ENCODE results near the gene LCE6A. TPM values are rescaled to one million over a fixed set of nuclear protein-coding genes. Genes with fewer than 3 reads are reported as not detected.

Gene LCE6A
- total RNA-seq, 1 donor from 2014 or later = not detected

- H3K4me2 ChIP-seq (ENCODE audit: low read length) = no peak overlapping the region
- no peak overlapping the region for H3K27ac Mint-ChIP-seq (ENCODE audit: unreplicated experiment)
- H3K27me3 ChIP-seq (ENCODE audit: insufficient read depth, low read length) = no peaks in the 10 kb centered on the region
- H3K27ac ChIP-seq (ENCODE audit: low read depth, low read length) = no peak overlapping the region
- no peak overlapping the region for H2AFZ ChIP-seq (ENCODE audit: low read depth, low read length)
- H3K27me3 Mint-ChIP-seq (ENCODE audit: low read depth, unreplicated experiment) = peaks cover 14% of the 10 kb centered on the region
- H3K9me3 Mint-ChIP-seq (ENCODE audit: unreplicated experiment) = no peaks in the 10 kb centered on the region
- no peaks in the 10 kb centered on the region for H3K4me1 ChIP-seq (ENCODE audit: insufficient read depth, low read length)
- no peak for FAIRE-seq
- H4K20me1 ChIP-seq (ENCODE audit: insufficient read depth, low read length) = no peaks in the 10 kb centered on the region
- H3K79me2 ChIP-seq (ENCODE audit: insufficient read depth, low read length) = no peaks in the 10 kb centered on the region
- H3K9me3 ChIP-seq (ENCODE audit: insufficient read depth, low read depth, low read length) = peaks cover 3% of the 10 kb centered on the region
- no peak overlapping the region for H3K4me3 Mint-ChIP-seq (ENCODE audit: unreplicated experiment)
- no peak overlapping the region for H3K4me3 ChIP-seq (ENCODE audit: insufficient read depth, low read depth, low read length)
- TF ChIP-seq EZH2 (IDR thresholded peaks at IDR 0.05; ENCODE audit: insufficient read depth, low read length) (no peak), CTCF (IDR thresholded peaks at IDR 0.05; ENCODE audit: insufficient read depth, low read depth, low read length) (no peak)
- H3K36me3 Mint-ChIP-seq (ENCODE audit: low read depth, unreplicated experiment) = no peaks in the 10 kb centered on the region
- no peaks in the 10 kb centered on the region for H3K36me3 ChIP-seq (ENCODE audit: insufficient read depth, low read length)
- no peak for DNase-seq (ENCODE audit: low read depth)
- no peak overlapping the region for H3K9ac ChIP-seq (ENCODE audit: low read length)
- no peaks in the 10 kb centered on the region for H3K4me1 Mint-ChIP-seq (ENCODE audit: low read depth, unreplicated experiment)
Observed at GRCh38 chr1:152860129-152860528, 17.5 kb downstream of the LCE6A start.

GRCh38 chr1:152861374-152861773, 18.7 kb downstream of the LCE6A start:
- Histone ChIP-seq H3K4me1 (ENCODE audit: insufficient read depth, low read length) (no peaks in the 10 kb centered on the region), H3K9ac (ENCODE audit: low read length) (no peak overlapping the region), H3K9me3 (ENCODE audit: insufficient read depth, low read depth, low read length) (peaks cover 3% of the 10 kb centered on the region), H3K27me3 (ENCODE audit: insufficient read depth, low read length) (no peaks in the 10 kb centered on the region), H3K4me2 (ENCODE audit: low read length) (no peak overlapping the region), H3K36me3 (ENCODE audit: insufficient read depth, low read length) (no peaks in the 10 kb centered on the region), H3K27ac (ENCODE audit: low read depth, low read length) (no peak overlapping the region), H3K79me2 (ENCODE audit: insufficient read depth, low read length) (no peaks in the 10 kb centered on the region), H4K20me1 (ENCODE audit: insufficient read depth, low read length) (no peaks in the 10 kb centered on the region), H3K4me3 (ENCODE audit: insufficient read depth, low read depth, low read length) (no peak overlapping the region), H2AFZ (ENCODE audit: low read depth, low read length) (no peak overlapping the region)
- DNase-seq (ENCODE audit: low read depth) (no peak), FAIRE-seq (no peak)
- H3K4me3 Mint-ChIP-seq (ENCODE audit: unreplicated experiment) = no peak overlapping the region
- no peak for TF ChIP-seq EZH2 (IDR thresholded peaks at IDR 0.05; ENCODE audit: insufficient read depth, low read length)
- no peak for TF ChIP-seq CTCF (IDR thresholded peaks at IDR 0.05; ENCODE audit: insufficient read depth, low read depth, low read length)
- H3K27me3 Mint-ChIP-seq (ENCODE audit: low read depth, unreplicated experiment) = peaks cover 14% of the 10 kb centered on the region
- no peaks in the 10 kb centered on the region for H3K4me1 Mint-ChIP-seq (ENCODE audit: low read depth, unreplicated experiment)
- no peaks in the 10 kb centered on the region for H3K9me3 Mint-ChIP-seq (ENCODE audit: unreplicated experiment)
- no peak overlapping the region for H3K27ac Mint-ChIP-seq (ENCODE audit: unreplicated experiment)
- H3K36me3 Mint-ChIP-seq (ENCODE audit: low read depth, unreplicated experiment) = no peaks in the 10 kb centered on the region

- H3K9me3 ChIP-seq (ENCODE audit: insufficient read depth, low read depth, low read length) = no peaks in the 10 kb centered on the region
- no peak for FAIRE-seq
- no peaks in the 10 kb centered on the region for H3K4me1 Mint-ChIP-seq (ENCODE audit: low read depth, unreplicated experiment)
Observed at GRCh38 chr1:152864443-152864842, 21.8 kb downstream of the LCE6A start.

More at GRCh38 chr1:152864443-152864842, 21.8 kb downstream of the LCE6A start:
- H3K27me3 Mint-ChIP-seq (ENCODE audit: low read depth, unreplicated experiment) = peaks cover 9% of the 10 kb centered on the region
- H3K27ac Mint-ChIP-seq (ENCODE audit: unreplicated experiment) = no peak overlapping the region
- no peak overlapping the region for H3K9ac ChIP-seq (ENCODE audit: low read length)
- H3K27me3 ChIP-seq (ENCODE audit: insufficient read depth, low read length) = peaks cover 3% of the 10 kb centered on the region
- H3K4me1 ChIP-seq (ENCODE audit: insufficient read depth, low read length) = no peaks in the 10 kb centered on the region
- no peak overlapping the region for H3K4me3 ChIP-seq (ENCODE audit: insufficient read depth, low read depth, low read length)
- DNase-seq (ENCODE audit: low read depth) = no peak
- no peak overlapping the region for H3K4me3 Mint-ChIP-seq (ENCODE audit: unreplicated experiment)
- no peaks in the 10 kb centered on the region for H3K36me3 Mint-ChIP-seq (ENCODE audit: low read depth, unreplicated experiment)
- H3K36me3 ChIP-seq (ENCODE audit: insufficient read depth, low read length) = no peaks in the 10 kb centered on the region
- H3K27ac ChIP-seq (ENCODE audit: low read depth, low read length) = no peak overlapping the region
- H3K9me3 Mint-ChIP-seq (ENCODE audit: unreplicated experiment) = no peaks in the 10 kb centered on the region
- TF ChIP-seq EZH2 (IDR thresholded peaks at IDR 0.05; ENCODE audit: insufficient read depth, low read length) (no peak), CTCF (IDR thresholded peaks at IDR 0.05; ENCODE audit: insufficient read depth, low read depth, low read length) (no peak)
- H3K4me2 ChIP-seq (ENCODE audit: low read length) = no peak overlapping the region
- H4K20me1 ChIP-seq (ENCODE audit: insufficient read depth, low read length) = no peaks in the 10 kb centered on the region
- no peak overlapping the region for H2AFZ ChIP-seq (ENCODE audit: low read depth, low read length)
- no peaks in the 10 kb centered on the region for H3K79me2 ChIP-seq (ENCODE audit: insufficient read depth, low read length)

Measured in astrocyte (in vitro differentiated cells and primary cell).